Panc1 (cell line): Measurements from ENCODE around the gene STAB2. TPM values are rescaled to one million over a fixed set of nuclear protein-coding genes. Genes with fewer than 3 reads are reported as not detected.

ENCODE experiments used
- ATAC-seq: fragments of 200-7000 bp; cut with Tn5 transposase; 2 replicates; pipeline ENCODE4 v1.9.1; 2020; ENCODE audit warnings: mild to moderate bottlenecking, moderate library complexity
- BruUV-seq: library from RNA; stranded (reverse); fragments of 400-500 nt; replicated peaks from 2 replicates; lab custom pipeline; 2021; lab: Mats Ljungman, UMichigan
- CTCF ChIA-PET: fragments of 300-600 bp; sonication (Branson Sonifier 250); formaldehyde crosslinking; loops from one replicate; lab custom pipeline; 2022; ENCODE audit warnings: antibody characterized with exemption; lab: Charles Lee
- POLR2A ChIA-PET: fragments of 300-600 bp; sonication (Branson Sonifier 250); formaldehyde crosslinking; loops from one replicate; lab custom pipeline; 2022; ENCODE audit warnings: antibody characterized with exemption; lab: Charles Lee
- DNase-seq: peaks from one replicate; pipeline ENCODE4 v3.0.0-alpha.2; 2010; ENCODE audit warnings: low read depth, low spot score
- H3K27ac ChIP-seq: 2 replicates; pipeline ENCODE4 v1.5.1; 2011; ENCODE audit warnings: mild to moderate bottlenecking, low read length, inconsistent platforms
- H3K27me3 ChIP-seq: fragments of 200-500 bp; sonication (Bioruptor generic); 2 replicates; pipeline ENCODE4 v1.6.0; 2014; ENCODE audit warnings: low read length, inconsistent platforms; ENCODE audit not compliant: control insufficient read depth, insufficient read depth
- H3K36me3 ChIP-seq: fragments of 200-500 bp; sonication (Bioruptor generic); 2 replicates; pipeline ENCODE4 v1.5.1; 2014; ENCODE audit warnings: inconsistent platforms, mild to moderate bottlenecking, low read length, moderate library complexity; ENCODE audit not compliant: control insufficient read depth, insufficient read depth
- H3K4me1 ChIP-seq: 2 replicates; pipeline ENCODE4 v1.5.1; 2011; ENCODE audit warnings: inconsistent platforms, mild to moderate bottlenecking, low read length, moderate library complexity; ENCODE audit not compliant: control insufficient read depth, insufficient read depth
- H3K4me3 ChIP-seq, 2 experiments: 2 replicates each; pipeline ENCODE4 v1.5.1; 2011 to 2012; ENCODE audit warnings: low read depth in 2 of 2, low read length in 2 of 2, mild to moderate bottlenecking in 2 of 2, inconsistent platforms in 1 of 2, moderate library complexity in 1 of 2
- H3K9me3 ChIP-seq: fragments of 200-500 bp; sonication (Bioruptor generic); 2 replicates; pipeline ENCODE4 v1.5.1; 2014; ENCODE audit warnings: low read depth, mild to moderate bottlenecking, inconsistent platforms, low read length, moderate library complexity; ENCODE audit not compliant: control insufficient read depth, insufficient read depth
- POLR2AphosphoS5 ChIP-seq: IDR thresholded peaks from 2 replicates; pipeline ENCODE4 v1.6.1; 2012; ENCODE audit warnings: mild to moderate bottlenecking, low read depth, low read length, moderate library complexity
- SIN3A ChIP-seq: IDR thresholded peaks from 2 replicates; pipeline ENCODE4 v1.6.1; 2012; ENCODE audit warnings: low read depth, mild to moderate bottlenecking, low read length, moderate library complexity, borderline replicate concordance; ENCODE audit not compliant: insufficient read depth
- TCF7L2 ChIP-seq: IDR thresholded peaks from 2 replicates; pipeline ENCODE4 v1.6.1; 2011; ENCODE audit warnings: mild to moderate bottlenecking, low read depth, low read length, inconsistent platforms
- in situ Hi-C: cut with HindIII; loops from 2 replicates; pipeline ENCODE4 v1.10.0; 2016; ENCODE audit warnings: low sequenced_read_pairs, low pct_unique_long_range_greater_than_20kb
- intact Hi-C: fragments of 100-400 bp; cut with micrococcal nuclease; formaldehyde crosslinking; loops from one replicate; pipeline ENCODE4 v1.10.0; 2022; ENCODE audit not compliant: unreplicated experiment
- total RNA-seq: library from RNA; stranded (reverse); gene quantifications from one replicate; pipeline ENCODE4 v1.2.1, GENCODE V29; 2021; ENCODE audit not compliant: unreplicated experiment
- TF ChIP-seq, protein P1 (sequence below): fragments of 450-650 bp; IDR thresholded peaks from 2 replicates; pipeline ENCODE4 v1.5.1; 2017; ENCODE audit warnings: mild to moderate bottlenecking
- TF ChIP-seq, protein P2 (sequence below), 2 experiments: IDR thresholded peaks; 2 replicates each; pipeline ENCODE4 v1.6.1; 2011 to 2012; ENCODE audit warnings: low read depth in 2 of 2, control low read depth in 1 of 2, low read length in 1 of 2, mild to moderate bottlenecking in 1 of 2, moderate library complexity in 1 of 2; ENCODE audit not compliant: insufficient read depth in 1 of 2

STAB2 gene
- total RNA-seq, 1 experiment from 2014 or later: not detected

DNA sequence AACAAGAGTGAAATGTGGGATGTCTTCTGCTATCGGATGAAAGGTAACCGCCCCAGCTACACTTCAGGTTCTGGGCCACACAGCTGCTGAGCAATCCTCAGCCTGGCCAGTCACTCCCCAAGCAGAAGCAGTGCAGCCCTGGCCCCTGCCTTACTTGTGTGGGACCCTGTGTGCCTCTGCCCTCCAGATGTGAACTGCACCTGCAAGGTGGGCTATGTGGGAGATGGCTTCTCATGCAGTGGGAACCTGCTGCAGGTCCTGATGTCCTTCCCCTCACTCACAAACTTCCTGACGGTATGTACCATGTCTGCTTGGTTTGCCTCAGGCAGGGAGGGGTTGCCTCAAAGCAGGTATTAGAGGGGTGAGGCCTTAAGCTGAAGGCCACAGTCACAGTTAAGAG lies 168.4 kb downstream of the STAB2 start:
- POLR2A ChIA-PET: no interaction called here

DNA sequence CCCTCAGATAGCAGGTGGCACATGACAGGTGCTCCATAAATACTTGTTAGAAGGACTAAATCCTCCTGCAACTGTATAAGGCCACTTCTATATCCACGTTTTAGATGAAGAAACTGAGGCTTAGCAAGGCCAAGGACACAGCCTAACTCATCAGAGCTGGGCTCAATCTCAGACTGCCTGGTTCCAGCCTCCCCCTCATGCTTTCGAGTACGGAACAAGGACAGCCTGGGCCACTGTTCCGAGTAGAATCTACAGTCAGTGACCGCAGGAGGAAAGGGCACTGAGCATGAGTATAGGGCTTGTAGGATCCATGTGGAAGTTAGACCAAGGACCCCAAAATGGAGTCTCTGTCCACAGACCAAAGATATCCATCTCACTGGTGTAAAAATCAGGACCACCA lies 169.4 kb downstream of the STAB2 start:
- Histone ChIP-seq H3K27ac (no peak overlapping the region), H3K4me3 (no peak overlapping the region), H3K36me3 (no peaks in the 10 kb centered on the region), H3K4me1 (no peaks in the 10 kb centered on the region), H3K9me3 (no peaks in the 10 kb centered on the region), H3K27me3 (no peaks in the 10 kb centered on the region)
- CTCF ChIA-PET: no interaction called here
- TF ChIP-seq POLR2AphosphoS5: no peak
- in situ Hi-C loops (no loop called here), intact Hi-C loops (no loop called here)
- no peak for DNase-seq
- POLR2A ChIA-PET: no interaction called here
- BruUV-seq: no TSS peak
- ATAC-seq: no peak

More for the DNA sequence above, 168.4 kb downstream of the STAB2 start:
- H3K27me3 ChIP-seq: no peaks in the 10 kb centered on the region
- H3K27ac ChIP-seq: no peak overlapping the region
- DNase-seq: no peak
- H3K36me3 ChIP-seq: no peaks in the 10 kb centered on the region
- ATAC-seq: 0 out of 2 replicates have a peak, but pooled peaks have one; percentile 17
- in situ Hi-C loops (no loop called here), intact Hi-C loops (no loop called here)
- H3K4me1 ChIP-seq: no peaks in the 10 kb centered on the region
- no peaks in the 10 kb centered on the region for H3K9me3 ChIP-seq
- H3K4me3 ChIP-seq: no peak overlapping the region
- TF ChIP-seq TCF7L2 (no peak), SIN3A (no peak), POLR2AphosphoS5 (no peak)
- TF ChIP-seq, protein P1, sequence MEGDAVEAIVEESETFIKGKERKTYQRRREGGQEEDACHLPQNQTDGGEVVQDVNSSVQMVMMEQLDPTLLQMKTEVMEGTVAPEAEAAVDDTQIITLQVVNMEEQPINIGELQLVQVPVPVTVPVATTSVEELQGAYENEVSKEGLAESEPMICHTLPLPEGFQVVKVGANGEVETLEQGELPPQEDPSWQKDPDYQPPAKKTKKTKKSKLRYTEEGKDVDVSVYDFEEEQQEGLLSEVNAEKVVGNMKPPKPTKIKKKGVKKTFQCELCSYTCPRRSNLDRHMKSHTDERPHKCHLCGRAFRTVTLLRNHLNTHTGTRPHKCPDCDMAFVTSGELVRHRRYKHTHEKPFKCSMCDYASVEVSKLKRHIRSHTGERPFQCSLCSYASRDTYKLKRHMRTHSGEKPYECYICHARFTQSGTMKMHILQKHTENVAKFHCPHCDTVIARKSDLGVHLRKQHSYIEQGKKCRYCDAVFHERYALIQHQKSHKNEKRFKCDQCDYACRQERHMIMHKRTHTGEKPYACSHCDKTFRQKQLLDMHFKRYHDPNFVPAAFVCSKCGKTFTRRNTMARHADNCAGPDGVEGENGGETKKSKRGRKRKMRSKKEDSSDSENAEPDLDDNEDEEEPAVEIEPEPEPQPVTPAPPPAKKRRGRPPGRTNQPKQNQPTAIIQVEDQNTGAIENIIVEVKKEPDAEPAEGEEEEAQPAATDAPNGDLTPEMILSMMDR: no peak
- TF ChIP-seq, protein P2, sequence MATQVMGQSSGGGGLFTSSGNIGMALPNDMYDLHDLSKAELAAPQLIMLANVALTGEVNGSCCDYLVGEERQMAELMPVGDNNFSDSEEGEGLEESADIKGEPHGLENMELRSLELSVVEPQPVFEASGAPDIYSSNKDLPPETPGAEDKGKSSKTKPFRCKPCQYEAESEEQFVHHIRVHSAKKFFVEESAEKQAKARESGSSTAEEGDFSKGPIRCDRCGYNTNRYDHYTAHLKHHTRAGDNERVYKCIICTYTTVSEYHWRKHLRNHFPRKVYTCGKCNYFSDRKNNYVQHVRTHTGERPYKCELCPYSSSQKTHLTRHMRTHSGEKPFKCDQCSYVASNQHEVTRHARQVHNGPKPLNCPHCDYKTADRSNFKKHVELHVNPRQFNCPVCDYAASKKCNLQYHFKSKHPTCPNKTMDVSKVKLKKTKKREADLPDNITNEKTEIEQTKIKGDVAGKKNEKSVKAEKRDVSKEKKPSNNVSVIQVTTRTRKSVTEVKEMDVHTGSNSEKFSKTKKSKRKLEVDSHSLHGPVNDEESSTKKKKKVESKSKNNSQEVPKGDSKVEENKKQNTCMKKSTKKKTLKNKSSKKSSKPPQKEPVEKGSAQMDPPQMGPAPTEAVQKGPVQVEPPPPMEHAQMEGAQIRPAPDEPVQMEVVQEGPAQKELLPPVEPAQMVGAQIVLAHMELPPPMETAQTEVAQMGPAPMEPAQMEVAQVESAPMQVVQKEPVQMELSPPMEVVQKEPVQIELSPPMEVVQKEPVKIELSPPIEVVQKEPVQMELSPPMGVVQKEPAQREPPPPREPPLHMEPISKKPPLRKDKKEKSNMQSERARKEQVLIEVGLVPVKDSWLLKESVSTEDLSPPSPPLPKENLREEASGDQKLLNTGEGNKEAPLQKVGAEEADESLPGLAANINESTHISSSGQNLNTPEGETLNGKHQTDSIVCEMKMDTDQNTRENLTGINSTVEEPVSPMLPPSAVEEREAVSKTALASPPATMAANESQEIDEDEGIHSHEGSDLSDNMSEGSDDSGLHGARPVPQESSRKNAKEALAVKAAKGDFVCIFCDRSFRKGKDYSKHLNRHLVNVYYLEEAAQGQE (IDR thresholded peaks at IDR 0.05; ENCODE audit: insufficient read depth in 1 of 2, low read depth in 2 of 2, low read length in 1 of 2): no peak
- no TSS peak for BruUV-seq
- CTCF ChIA-PET: no interaction called here

DNA sequence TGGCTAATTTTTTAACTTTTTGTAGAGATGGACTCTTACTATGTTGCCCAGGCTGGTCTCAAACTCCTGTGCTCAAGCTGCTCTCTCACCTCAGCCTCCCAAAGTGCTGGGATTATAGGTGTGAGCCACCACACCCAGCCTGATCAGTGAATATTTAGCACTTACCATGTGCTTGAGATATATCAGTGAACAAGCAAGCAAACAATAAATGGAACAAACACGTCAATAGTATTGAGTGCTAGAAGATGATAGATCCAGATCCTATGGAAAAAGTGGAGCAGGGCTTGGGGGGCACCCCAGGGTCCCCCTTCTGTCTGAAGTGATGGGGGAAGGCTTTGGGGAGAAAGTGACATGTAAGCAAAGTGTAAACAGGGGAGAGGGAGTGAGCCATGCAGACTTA lies 170.2 kb downstream of the STAB2 start:
- in situ Hi-C loops (no loop called here), intact Hi-C loops (no loop called here)
- no TSS peak for BruUV-seq
- H3K9me3 ChIP-seq: no peaks in the 10 kb centered on the region
- ATAC-seq (no peak), DNase-seq (no peak)
- ChIA-PET CTCF (no interaction called here), POLR2A (no interaction called here)
- H3K4me3 ChIP-seq: no peak overlapping the region
- no peaks in the 10 kb centered on the region for H3K27me3 ChIP-seq
- no peaks in the 10 kb centered on the region for H3K36me3 ChIP-seq
- H3K4me1 ChIP-seq: no peaks in the 10 kb centered on the region
- TF ChIP-seq TCF7L2: no peak
- TF ChIP-seq SIN3A: no peak
- TF ChIP-seq, protein P2 (IDR thresholded peaks at IDR 0.05; ENCODE audit: insufficient read depth in 1 of 2, low read depth in 2 of 2, low read length in 1 of 2): no peak
- TF ChIP-seq, protein P1: no peak
- H3K27ac ChIP-seq: no peak overlapping the region
